ENCODE measurements around the gene ATAD3A.
"Not testable (repeated sequence)": the region's sequence is repeated elsewhere in the genome, so short reads cannot be mapped to it uniquely, and the experiment has no call there.

ATAD3A gene

DNA sequence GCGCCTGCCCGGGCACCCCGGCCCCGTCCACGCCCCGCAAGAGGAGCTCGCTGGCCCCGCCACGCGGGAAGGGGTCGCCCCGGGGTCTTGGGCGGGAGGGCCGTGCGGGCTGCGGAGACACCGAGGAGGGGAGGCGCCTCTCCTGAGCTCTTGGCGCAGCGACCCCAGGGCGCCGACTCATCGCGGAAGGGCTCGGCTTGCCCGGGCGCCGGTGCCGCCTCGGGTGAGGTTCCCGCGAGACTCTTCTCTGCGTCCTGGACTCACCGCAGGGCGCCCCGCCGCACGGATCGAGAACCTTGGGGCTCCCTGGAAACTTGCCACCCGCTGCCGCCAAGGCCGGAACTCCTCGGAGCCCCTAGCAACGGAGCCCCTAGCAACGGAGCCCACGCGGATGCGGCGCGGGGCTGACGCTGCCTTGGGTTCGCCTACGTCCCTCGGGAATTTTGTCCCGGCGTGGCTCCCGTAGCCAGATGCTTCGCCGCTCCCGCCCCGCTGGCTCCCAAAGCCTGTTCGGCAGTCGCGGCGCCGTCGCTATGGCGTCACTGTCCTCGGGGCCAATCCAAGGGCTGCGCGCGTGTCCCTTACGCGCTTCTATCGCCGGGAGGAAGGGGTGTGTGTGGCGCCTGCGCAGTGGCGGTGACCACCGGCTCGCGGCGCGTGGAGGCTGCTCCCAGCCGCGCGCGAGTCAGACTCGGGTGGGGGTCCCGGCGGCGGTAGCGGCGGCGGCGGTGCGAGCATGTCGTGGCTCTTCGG lies at the start of gene ATAD3A:
Gene ATAD3A, plus strand, starts transcription at position 630 of the 753 bp plus-strand sequence. Its CDS starts 107 bp downstream, at position 737.
- in situ Hi-C loops (cut with HindIII; ENCODE audit: low sequenced_read_pairs), result no loop called here

GRCh38 chr1:1462318-1462966 lies 49.5 kb upstream of the ATAD3A start:
- in situ Hi-C loops (cut with HindIII; ENCODE audit: low sequenced_read_pairs), result no loop called here

DNA sequence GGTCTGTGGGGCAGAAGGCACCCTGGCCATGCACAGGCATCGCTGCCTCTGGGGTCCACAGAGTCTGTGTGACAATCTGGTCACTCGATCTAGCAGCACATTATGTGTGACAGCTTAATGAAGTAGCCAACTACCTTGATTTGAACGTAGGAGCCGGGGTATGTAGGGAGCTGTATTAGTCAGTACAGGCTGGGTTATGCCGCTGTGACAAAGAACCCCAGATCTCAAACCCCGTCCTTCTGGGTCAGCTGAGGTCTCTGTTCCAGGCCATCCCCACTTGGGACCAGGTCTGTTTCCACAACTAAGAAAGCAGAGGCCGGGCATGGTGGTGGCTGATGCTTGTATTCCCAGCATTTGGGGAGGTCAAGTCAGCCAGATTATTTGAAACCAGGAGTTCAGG lies 48.6 kb upstream of the ATAD3A start:
- in situ Hi-C loops (cut with HindIII; ENCODE audit: low sequenced_read_pairs), result no loop called here

- in situ Hi-C loops (cut with HindIII; ENCODE audit: low sequenced_read_pairs), result not testable (repeated sequence)
Observed at GRCh38 chr1:1468196-1468985, 43.6 kb upstream of the ATAD3A start.

- in situ Hi-C loops (cut with HindIII; ENCODE audit: low sequenced_read_pairs), result no loop called here
Observed at GRCh38 chr1:1470626-1471388, 41.2 kb upstream of the ATAD3A start.

DNA sequence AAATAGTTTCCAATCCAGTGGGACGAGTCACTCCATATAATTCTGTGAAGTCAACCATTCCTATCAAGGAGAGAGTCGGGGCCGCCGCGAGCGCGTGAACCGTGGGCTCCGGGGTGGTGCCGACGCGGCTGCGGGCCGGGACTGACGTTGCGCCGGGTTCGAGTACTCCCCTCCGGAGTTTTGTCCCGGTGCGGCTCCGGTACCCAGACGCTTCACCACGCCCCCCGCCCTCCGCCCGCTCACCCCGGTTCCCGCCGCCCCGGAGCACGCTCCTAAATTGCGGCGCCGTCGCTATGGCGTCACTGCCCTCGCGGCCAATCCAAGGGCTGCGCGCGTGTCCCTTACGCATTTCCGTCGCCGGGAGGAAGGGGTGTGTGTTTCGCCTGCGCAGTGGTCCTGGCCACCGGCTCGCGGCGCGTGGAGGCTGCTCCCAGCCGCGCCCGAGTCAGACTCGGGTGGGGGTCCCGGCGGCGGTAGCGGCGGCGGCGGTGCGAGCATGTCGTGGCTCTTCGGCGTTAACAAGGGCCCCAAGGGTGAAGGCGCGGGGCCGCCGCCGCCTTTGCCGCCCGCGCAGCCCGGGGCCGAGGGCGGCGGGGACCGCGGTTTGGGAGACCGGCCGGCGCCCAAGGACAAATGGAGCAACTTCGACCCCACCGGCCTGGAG lies 40.4 kb upstream of the ATAD3A start, which contains the start of gene ATAD3B:
Gene ATAD3B, plus strand, starts transcription at position 377 of the 664 bp plus-strand sequence. Its CDS starts 120 bp downstream, at position 497.
- in situ Hi-C loops (cut with HindIII; ENCODE audit: low sequenced_read_pairs), result no loop called here

- in situ Hi-C loops (cut with HindIII; ENCODE audit: low sequenced_read_pairs), result not testable (repeated sequence)
Observed at GRCh38 chr1:1472053-1472876, 39.7 kb upstream of the ATAD3A start.

DNA sequence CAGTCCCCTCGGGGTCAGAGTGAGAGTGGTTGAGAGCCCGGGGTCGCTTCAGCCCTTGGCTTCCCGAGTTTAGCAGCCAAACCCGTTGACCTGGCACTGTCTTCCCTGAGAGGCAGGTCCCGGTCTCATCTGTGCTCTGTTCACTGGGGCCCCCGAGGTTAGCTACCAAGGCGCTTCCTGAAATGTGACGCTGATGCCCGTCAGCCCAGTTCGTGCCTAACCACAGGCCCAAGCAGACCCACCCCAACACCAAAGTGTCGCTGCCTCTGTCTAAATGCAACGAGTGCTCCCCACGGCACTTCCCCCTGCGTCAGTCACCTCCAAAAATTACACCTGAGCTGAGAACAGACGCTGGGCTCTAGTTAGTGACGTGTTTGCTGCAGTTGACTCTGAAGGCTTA lies 36.0 kb upstream of the ATAD3A start:
- in situ Hi-C loops (cut with HindIII; ENCODE audit: low sequenced_read_pairs), result not testable (repeated sequence)

GRCh38 chr1:1477206-1477605 lies 34.8 kb upstream of the ATAD3A start:
- in situ Hi-C loops (cut with HindIII; ENCODE audit: low sequenced_read_pairs), result no loop called here

DNA sequence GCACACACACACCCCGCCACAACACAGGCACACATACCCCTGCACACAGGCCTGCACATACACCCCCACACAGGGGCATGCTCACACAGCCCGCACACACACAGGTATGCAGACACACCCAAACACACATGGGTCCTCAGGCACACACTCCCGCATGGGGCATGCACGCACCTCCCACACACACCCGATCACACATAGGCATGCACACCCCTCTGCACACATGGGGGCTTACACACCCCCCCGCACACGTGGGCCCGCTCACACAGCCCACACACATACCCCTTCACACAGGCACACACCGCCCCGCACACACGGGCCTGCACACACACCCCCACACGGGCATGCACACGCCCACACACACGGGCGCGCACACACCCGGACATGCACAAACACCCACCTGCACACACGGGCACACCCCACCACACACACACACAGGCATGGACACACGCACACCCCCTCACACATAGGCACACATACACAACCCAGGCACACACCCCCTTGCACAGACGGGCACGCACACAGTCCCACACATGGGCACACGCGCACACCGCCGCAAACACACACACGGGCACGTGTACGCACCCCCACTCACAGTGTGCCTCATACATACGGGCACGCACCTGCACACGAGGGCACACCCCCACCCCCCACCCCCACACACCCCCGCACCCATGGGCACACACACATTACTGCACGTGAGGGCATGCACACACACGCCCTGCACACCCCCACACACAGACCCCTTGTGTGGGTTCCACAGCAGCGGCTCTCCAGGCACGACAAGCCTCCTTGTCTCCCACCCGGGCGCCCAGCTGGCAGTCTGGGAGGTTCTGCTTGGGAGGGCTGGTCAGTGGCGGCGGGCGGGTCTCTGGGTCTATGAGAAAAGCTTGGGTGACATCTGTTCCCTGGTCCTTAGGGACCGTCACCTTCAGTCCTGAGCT lies 32.1 kb upstream of the ATAD3A start:
- in situ Hi-C loops (cut with HindIII; ENCODE audit: low sequenced_read_pairs), result no loop called here

- in situ Hi-C loops (cut with HindIII; ENCODE audit: low sequenced_read_pairs), result not testable (repeated sequence)
Observed at GRCh38 chr1:1480488-1480867, 31.5 kb upstream of the ATAD3A start.

DNA sequence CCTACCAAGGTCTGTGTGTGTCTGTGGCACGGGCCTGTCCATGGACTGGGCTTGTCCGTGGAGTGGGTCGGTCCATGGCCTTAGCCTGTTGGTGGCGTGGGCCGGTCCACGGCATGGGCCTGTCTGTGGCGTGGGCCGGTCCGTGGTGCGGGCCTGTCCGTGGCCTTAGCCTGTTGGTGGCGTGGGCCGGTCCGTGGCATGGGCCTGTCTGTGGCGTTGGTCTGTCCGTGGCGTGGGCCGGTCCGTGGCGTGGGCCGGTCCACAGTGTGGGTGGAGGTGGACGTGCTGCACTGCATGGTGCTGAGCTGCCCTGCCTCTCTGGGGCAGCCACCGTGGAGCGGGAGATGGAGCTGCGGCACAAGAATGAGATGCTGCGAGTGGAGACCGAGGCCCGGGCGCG lies 30.2 kb upstream of the ATAD3A start:
- in situ Hi-C loops (cut with HindIII; ENCODE audit: low sequenced_read_pairs), result not testable (repeated sequence)

GRCh38 chr1:1482856-1483255 lies 29.1 kb upstream of the ATAD3A start:
- in situ Hi-C loops (cut with HindIII; ENCODE audit: low sequenced_read_pairs), result no loop called here

DNA sequence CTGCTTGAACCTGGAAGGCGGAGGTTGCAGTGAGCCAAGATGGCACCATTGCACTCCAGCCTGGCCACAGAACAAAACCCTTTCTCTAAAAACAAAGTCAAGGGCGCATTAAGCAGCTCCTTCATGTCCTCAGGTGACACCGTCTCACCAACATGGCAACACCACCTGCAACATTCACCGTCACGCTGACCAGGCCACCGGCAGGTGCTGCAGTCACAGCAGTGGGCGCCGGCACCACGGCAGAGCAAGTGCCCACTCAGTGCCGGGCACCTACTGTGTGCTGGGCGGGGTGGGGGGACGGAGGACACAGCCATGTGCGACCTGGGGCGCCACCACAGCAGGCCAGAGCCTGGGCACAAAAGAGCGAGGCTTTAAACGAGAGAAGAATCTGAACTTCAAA lies 28.2 kb upstream of the ATAD3A start:
- in situ Hi-C loops (cut with HindIII; ENCODE audit: low sequenced_read_pairs), result no loop called here

- in situ Hi-C loops (cut with HindIII; ENCODE audit: low sequenced_read_pairs), result not testable (repeated sequence)
Observed at GRCh38 chr1:1484976-1485750, 26.8 kb upstream of the ATAD3A start.

DNA sequence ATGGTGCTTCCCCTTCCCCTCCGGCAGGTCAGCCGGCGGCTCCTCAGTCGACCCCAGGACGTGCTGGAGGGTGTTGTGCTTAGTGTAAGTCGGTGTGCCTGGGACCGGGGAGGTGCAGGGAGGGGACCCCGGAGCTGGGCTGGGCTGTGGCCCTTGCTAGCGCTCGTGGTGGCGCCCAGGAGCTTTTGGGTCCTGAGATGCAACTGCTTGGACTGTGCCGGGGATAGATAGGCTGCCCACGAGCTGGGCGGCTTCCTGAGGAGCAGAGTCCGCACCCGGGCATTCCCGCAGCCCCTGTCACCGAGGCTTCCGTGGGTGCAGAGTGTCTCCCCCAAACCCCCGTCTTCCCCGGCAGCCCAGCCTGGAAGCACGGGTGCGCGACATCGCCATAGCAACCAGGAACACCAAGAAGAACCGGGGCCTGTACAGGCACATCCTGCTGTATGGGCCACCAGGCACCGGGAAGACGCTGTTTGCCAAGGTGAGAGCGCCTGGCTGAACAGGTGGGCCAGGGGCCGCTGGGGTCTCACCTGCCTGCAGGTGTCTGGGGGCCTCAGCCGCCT lies 26.1 kb upstream of the ATAD3A start:
- in situ Hi-C loops (cut with HindIII; ENCODE audit: low sequenced_read_pairs), result not testable (repeated sequence)

- in situ Hi-C loops (cut with HindIII; ENCODE audit: low sequenced_read_pairs), result no loop called here
Observed at GRCh38 chr1:1487701-1488100, 24.3 kb upstream of the ATAD3A start.

Data from DLD1 (cell line).